Caco-2 (cell line): Measurements from ENCODE around the gene TESK2. TPM values are rescaled to one million over a fixed set of nuclear protein-coding genes. Genes with fewer than 3 reads are reported as not detected.

Source experiments
- BruUV-seq: library from RNA; stranded (reverse); fragments of 400-500 nt; replicated peaks from 2 replicates; lab custom pipeline; 2021; lab: Mats Ljungman, UMichigan
- CTCF ChIA-PET: fragments of 300-600 bp; sonication (Branson Sonifier 250); formaldehyde crosslinking; loops from one replicate; lab custom pipeline; 2022; ENCODE audit warnings: antibody characterized with exemption; lab: Charles Lee
- POLR2A ChIA-PET: fragments of 300-600 bp; sonication (Branson Sonifier 250); formaldehyde crosslinking; loops from one replicate; lab custom pipeline; 2022; ENCODE audit warnings: antibody characterized with exemption; lab: Charles Lee
- DNase-seq, 2 experiments: peaks; one replicate each; pipeline versions ENCODE4 v3.0.0 to v3.0.0-alpha.2; 2020 to 2022
- H3K27me3 ChIP-seq: replicated peaks from 2 replicates; pipeline ENCODE4 v1.6.0; 2011; ENCODE audit warnings: low read length; ENCODE audit not compliant: control insufficient read depth, insufficient read depth
- H3K36me3 ChIP-seq: 2 replicates; pipeline ENCODE4 v1.5.1; 2011; ENCODE audit warnings: low read length; ENCODE audit not compliant: control insufficient read depth, insufficient read depth
- H3K4me1 ChIP-seq: fragments of 250-450 bp; sonication (Bioruptor Pico); 2 replicates; pipeline ENCODE4 v1.5.1; 2020; ENCODE audit warnings: mild to moderate bottlenecking
- H3K4me3 ChIP-seq: 2 replicates; pipeline ENCODE4 v1.5.1; 2011; ENCODE audit warnings: low read depth, mild to moderate bottlenecking, control low read depth, low read length
- H3K9me3 ChIP-seq: fragments of 250-450 bp; sonication (Bioruptor Pico); 2 replicates; pipeline ENCODE4 v1.5.1; 2020; ENCODE audit warnings: mild to moderate bottlenecking, moderate library complexity
- H3K27ac Mint-ChIP-seq: one replicate; pipeline ENCODE4 v1.8.0; 2022; ENCODE audit warnings: mixed read lengths; ENCODE audit not compliant: unreplicated experiment
- H3K27me3 Mint-ChIP-seq: one replicate; pipeline ENCODE4 v1.8.0; 2022; ENCODE audit warnings: mixed read lengths; ENCODE audit not compliant: insufficient read depth, unreplicated experiment
- H3K36me3 Mint-ChIP-seq: one replicate; pipeline ENCODE4 v1.8.0; 2022; ENCODE audit warnings: mild to moderate bottlenecking, mixed read lengths; ENCODE audit not compliant: insufficient read depth, unreplicated experiment
- H3K4me1 Mint-ChIP-seq: one replicate; pipeline ENCODE4 v1.8.0; 2022; ENCODE audit warnings: low read depth, mixed read lengths; ENCODE audit not compliant: unreplicated experiment
- H3K4me3 Mint-ChIP-seq: one replicate; pipeline ENCODE4 v1.8.0; 2022; ENCODE audit warnings: mild to moderate bottlenecking, moderate library complexity, mixed read lengths; ENCODE audit not compliant: unreplicated experiment
- H3K9me3 Mint-ChIP-seq: one replicate; pipeline ENCODE4 v1.8.0; 2022; ENCODE audit warnings: mixed read lengths; ENCODE audit not compliant: unreplicated experiment
- CTCF ChIP-seq, 2 experiments: fragments of 200-600 bp in 1 of 2; IDR thresholded peaks; 1 replicate in 1 of 2; 2 replicates in 1 of 2; pipeline versions ENCODE4 v1.5.1 to v1.8.0; 2011 to 2022; ENCODE audit warnings: antibody characterized with exemption in 1 of 2, control low read depth in 1 of 2, inconsistent platforms in 1 of 2, low read depth in 1 of 2, low read length in 1 of 2, mild to moderate bottlenecking in 1 of 2, moderate library complexity in 1 of 2; ENCODE audit not compliant: insufficient read depth in 1 of 2, severe bottlenecking in 1 of 2, unreplicated experiment in 1 of 2
- intact Hi-C: fragments of 100-400 bp; cut with micrococcal nuclease; formaldehyde crosslinking; loops from one replicate; pipeline ENCODE4 v1.10.0; 2022; ENCODE audit not compliant: unreplicated experiment
- total RNA-seq: library from RNA; stranded (reverse); gene quantifications from 2 replicates; pipeline ENCODE4 v1.2.3, GENCODE V29; 2022

The TESK2 gene
- total RNA-seq, 1 experiment from 2014 or later = 14.7 TPM

- Mint-ChIP-seq H3K4me1 (peaks cover 22% of the 10 kb centered on the region), H3K27ac (no peak overlapping the region), H3K27me3 (no peaks in the 10 kb centered on the region), H3K36me3 (peaks cover 5% of the 10 kb centered on the region), H3K9me3 (no peaks in the 10 kb centered on the region), H3K4me3 (peak overlapping the region; percentile 77)
- no peaks in the 10 kb centered on the region for H3K27me3 ChIP-seq
- no peaks in the 10 kb centered on the region for H3K9me3 ChIP-seq
- no peak for TF ChIP-seq CTCF (IDR thresholded peaks at IDR 0.05; ENCODE audit: insufficient read depth in 1 of 2, low read depth in 1 of 2, low read length in 1 of 2, severe bottlenecking in 1 of 2, unreplicated experiment in 1 of 2)
- H3K4me3 ChIP-seq = peak overlapping the region; percentile 42
- DNase-seq = no peak
- no TSS peak for BruUV-seq
- ChIA-PET POLR2A (interaction anchor here (0.6 to 1.2 kb wide), 8 partner anchors 37 to 571 kb away, joined by 4 to 43 read pairs (median 10); partner anchors contain the start of genes EIF2B3, HECTD3, MMACHC and MUTYH), CTCF (interaction anchor here (0.6 to 1.5 kb wide), 5 partner anchors 30 to 576 kb away, joined by 3 to 20 read pairs (median 5); partner anchors contain the start of genes CCDC163, HECTD3, MMACHC and UROD)
- intact Hi-C loops = loop anchor here (1.0 to 10.0 kb wide), 4 partner anchors 27 to 468 kb away; partner anchors contain the start of gene TESK2
- H3K4me1 ChIP-seq = peaks cover 7% of the 10 kb centered on the region; the same call in 1 of the 2 replicates
- H3K36me3 ChIP-seq = no peaks in the 10 kb centered on the region
These were observed 188.3 kb downstream of the TESK2 start for GRCh38 chr1:45302505-45303150.

- H3K4me1 Mint-ChIP-seq = peaks cover 16% of the 10 kb centered on the region
- no peak overlapping the region for H3K4me3 ChIP-seq
- H3K4me3 Mint-ChIP-seq = no peak overlapping the region
- POLR2A ChIA-PET = no interaction called here
- H3K36me3 ChIP-seq = no peaks in the 10 kb centered on the region
- H3K9me3 Mint-ChIP-seq = no peaks in the 10 kb centered on the region
- DNase-seq = no peak
- no peak for TF ChIP-seq CTCF (IDR thresholded peaks at IDR 0.05; ENCODE audit: insufficient read depth in 1 of 2, low read depth in 1 of 2, low read length in 1 of 2, severe bottlenecking in 1 of 2, unreplicated experiment in 1 of 2)
- peaks cover 7% of the 10 kb centered on the region; the same call in 1 of the 2 replicates for H3K4me1 ChIP-seq
- CTCF ChIA-PET = interaction anchor here (1.2 to 3.2 kb wide), 3 partner anchors 283 to 288 kb away, joined by 9 to 16 read pairs (median 14); partner anchors contain the start of gene UROD
- BruUV-seq = no TSS peak
- no peaks in the 10 kb centered on the region for H3K9me3 ChIP-seq
- H3K27ac Mint-ChIP-seq = no peak overlapping the region
- H3K36me3 Mint-ChIP-seq = peaks cover 5% of the 10 kb centered on the region
- H3K27me3 ChIP-seq = no peaks in the 10 kb centered on the region
- H3K27me3 Mint-ChIP-seq = no peaks in the 10 kb centered on the region
- intact Hi-C loops = loop anchor here (1.0 to 10.0 kb wide), 4 partner anchors 70 to 466 kb away; no protein-coding TSS in a partner anchor
These were observed 190.3 kb downstream of the TESK2 start for GRCh38 chr1:45300669-45300997.

DNA sequence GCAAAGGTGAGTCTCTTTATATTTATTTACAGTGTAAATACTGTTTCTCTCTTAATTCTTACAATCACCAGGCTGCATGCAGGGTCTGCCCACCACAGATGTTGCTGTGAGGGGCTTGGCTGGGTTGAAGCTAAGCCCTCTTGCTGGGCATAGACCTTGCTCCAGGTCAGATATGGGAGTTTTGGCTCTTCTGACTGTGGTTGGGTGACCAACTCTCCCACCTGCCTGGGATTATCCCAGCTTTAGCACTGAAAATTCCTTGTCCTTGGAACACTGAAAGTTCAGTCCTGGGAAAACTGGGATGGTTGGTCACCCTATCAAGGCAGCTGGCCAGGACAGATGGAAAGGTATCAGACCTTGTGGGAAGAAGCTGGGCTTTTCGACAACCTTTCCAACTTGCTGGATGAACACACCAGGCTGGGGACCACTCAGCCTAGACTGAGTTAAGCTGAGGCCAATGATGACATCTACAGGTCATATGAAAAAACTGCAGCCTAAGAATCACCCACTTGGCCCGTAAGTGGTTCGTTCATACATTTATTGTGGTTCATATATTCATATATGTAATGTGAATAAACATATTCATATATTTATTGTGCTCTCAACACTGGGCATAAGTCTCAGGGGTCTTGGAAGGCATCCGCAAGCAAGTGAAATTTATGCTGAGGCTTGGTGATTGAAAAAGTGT lies 190.8 kb downstream of the TESK2 start:
- ChIA-PET CTCF (interaction anchor here (1.2 to 3.2 kb wide), 3 partner anchors 282 to 288 kb away, joined by 9 to 16 read pairs (median 14); partner anchors contain the start of gene UROD), POLR2A (no interaction called here)
- H3K9me3 ChIP-seq = no peaks in the 10 kb centered on the region
- no TSS peak for BruUV-seq
- H3K4me3 ChIP-seq = no peak overlapping the region
- peak in 1 of 2 experiments; percentile 50 for TF ChIP-seq CTCF (IDR thresholded peaks at IDR 0.05; ENCODE audit: insufficient read depth in 1 of 2, low read depth in 1 of 2, low read length in 1 of 2, severe bottlenecking in 1 of 2, unreplicated experiment in 1 of 2)
- Mint-ChIP-seq H3K27ac (no peak overlapping the region), H3K4me1 (peaks cover 16% of the 10 kb centered on the region), H3K27me3 (no peaks in the 10 kb centered on the region), H3K9me3 (no peaks in the 10 kb centered on the region), H3K36me3 (peaks cover under 1% of the 10 kb centered on the region), H3K4me3 (no peak overlapping the region)
- peak in 1 of 2 experiments; percentile 54 for DNase-seq
- H3K4me1 ChIP-seq = peaks cover 7% of the 10 kb centered on the region; the same call in 1 of the 2 replicates
- intact Hi-C loops = loop anchor here (1.0 to 10.0 kb wide), 4 partner anchors 70 to 465 kb away; no protein-coding TSS in a partner anchor
- H3K36me3 ChIP-seq = no peaks in the 10 kb centered on the region
- H3K27me3 ChIP-seq = no peaks in the 10 kb centered on the region
